Keratinocyte (primary cell): ENCODE results near the gene RNF38.

Source experiments
- CTCF ChIP-seq, 3 experiments: IDR thresholded peaks in 1 of 3; conservative IDR thresholded peaks in 1 of 3; optimal IDR thresholded peaks in 1 of 3; 2 replicates in 2 of 3; 3 replicates in 1 of 3; pipeline versions ENCODE3 to v1.5.1; 2011; ENCODE audit warnings: low read length in 3 of 3, mild to moderate bottlenecking in 3 of 3, moderate library complexity in 2 of 3, control low read depth in 1 of 3, inconsistent platforms in 1 of 3; ENCODE audit not compliant: insufficient read depth in 2 of 3; ENCODE audit errors: extremely low read depth in 1 of 3
- EZH2 ChIP-seq: IDR thresholded peaks from one replicate; pipeline ENCODE4 v1.6.1; 2012; ENCODE audit warnings: inconsistent platforms, mild to moderate bottlenecking, low read length, moderate library complexity

- TF ChIP-seq CTCF (optimal IDR thresholded peaks at IDR 0.05 in 1 of 3, IDR thresholded peaks at IDR 0.05 in 1 of 3, conservative IDR thresholded peaks at IDR 0.05 in 1 of 3; ENCODE audit: extremely low read depth in 1 of 3, insufficient read depth in 2 of 3, low read length in 3 of 3) (no peak), EZH2 (no peak)
Observed at GRCh38 chr9:36415822-36416525, 15.9 kb upstream of the RNF38 start.
